ENCODE data around the gene FAM117B.
"Not testable (repeated sequence)": the region's sequence is repeated elsewhere in the genome, so short reads cannot be mapped to it uniquely, and the experiment has no call there.

Gene FAM117B

GRCh38 chr2:202705446-202706020, 70.8 kb downstream of the FAM117B start:
- no peak for DNase-seq

GRCh38 chr2:202714971-202715935, 80.5 kb downstream of the FAM117B start:
- not testable (repeated sequence) for DNase-seq

DNA sequence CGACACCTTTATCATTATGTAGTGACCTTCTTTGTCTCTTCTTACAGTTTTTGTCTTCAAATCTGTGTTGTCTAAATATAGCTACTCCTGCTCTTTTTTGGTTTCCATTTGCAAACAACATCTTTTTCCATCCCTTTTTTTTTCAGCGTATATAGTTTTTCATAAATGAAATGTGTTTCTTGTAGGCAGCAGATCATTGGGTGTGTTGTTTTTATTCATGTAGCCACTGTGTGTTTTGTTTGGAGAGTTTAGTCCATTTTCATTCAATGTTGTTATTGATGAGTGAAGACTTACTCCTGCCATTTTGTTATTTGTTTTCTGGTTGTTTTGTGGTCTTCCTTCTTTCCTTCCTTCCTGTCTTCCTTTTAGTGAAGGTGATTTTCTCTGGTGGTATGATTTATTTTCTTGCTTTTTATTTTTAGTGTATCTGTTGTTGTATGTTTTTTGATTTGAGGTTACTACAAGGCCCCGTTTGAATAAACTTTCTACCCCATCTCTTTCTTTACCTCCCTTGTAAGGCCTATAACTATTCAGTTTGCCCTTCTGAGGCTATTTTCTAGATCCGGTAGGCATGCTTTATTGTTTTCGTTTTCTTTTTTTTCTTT, 81.4 kb downstream of the FAM117B start:
- DNase-seq = no peak

- no peak for DNase-seq
Measured at GRCh38 chr2:202716953-202717597, 82.3 kb downstream of the FAM117B start.

- DNase-seq = no peak
Measured at GRCh38 chr2:202717598-202718310, 83.0 kb downstream of the FAM117B start.

DNA sequence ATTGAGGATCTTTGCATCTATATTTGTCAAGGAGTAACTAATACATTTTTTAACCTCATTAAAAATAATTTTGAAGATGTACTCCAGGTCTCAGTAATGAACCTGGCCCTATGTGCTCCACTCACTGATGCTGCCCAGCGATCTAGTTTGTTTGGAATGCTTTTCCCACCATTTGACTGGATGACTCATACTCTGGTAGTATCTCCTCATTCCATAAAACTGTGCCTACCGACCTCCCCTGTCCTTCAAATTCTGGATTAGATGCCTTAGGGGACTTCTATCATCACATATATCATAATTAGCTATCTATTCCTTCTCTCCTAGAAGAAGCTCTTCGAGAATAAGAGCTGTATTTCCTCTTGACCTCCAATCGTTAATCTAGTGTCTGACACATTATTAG, 83.8 kb downstream of the FAM117B start:
- no peak for DNase-seq

- no peak for DNase-seq
Measured at GRCh38 chr2:202720226-202720625, 85.5 kb downstream of the FAM117B start.

- DNase-seq = no peak
Measured at GRCh38 chr2:202721621-202722020, 86.9 kb downstream of the FAM117B start.

DNA sequence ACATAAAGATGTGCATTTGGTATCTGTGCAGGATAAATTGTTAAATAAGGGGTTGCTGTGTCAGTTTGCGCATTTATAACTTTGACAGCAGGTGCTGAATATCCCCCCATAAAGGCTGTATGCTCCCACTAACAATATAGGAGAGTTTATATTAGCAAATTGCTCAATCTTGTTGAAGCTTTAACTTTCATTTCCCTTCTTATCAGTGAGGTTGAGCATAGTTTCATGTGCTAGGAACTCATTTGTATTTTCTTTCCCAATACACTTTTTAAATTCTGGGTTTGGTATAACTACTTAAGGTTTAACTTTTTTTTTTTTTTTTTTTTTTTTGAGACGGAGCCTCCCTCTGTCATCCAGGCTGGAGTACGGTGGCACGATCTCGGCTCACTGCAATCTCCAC, 89.0 kb downstream of the FAM117B start:
- DNase-seq = no peak

DNA sequence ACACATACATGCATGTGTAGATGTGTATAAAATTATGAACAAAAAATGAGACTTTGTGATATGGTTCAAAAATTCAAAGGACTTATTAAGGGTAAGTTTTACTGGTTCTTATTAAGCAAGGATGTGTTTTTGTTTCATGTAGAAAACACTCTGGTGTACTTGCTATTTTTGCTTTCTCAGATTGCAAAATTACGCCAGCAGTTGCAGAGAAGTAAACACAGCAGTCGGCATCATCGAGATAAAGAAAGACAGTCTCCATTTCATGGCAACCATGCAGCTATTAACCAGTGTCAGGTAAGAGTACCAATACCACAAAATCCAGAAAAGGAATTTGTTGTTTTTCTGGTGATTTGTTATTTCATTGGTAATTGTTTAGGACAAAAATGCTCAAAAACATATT, 91.3 kb downstream of the FAM117B start:
- DNase-seq = no peak

GRCh38 chr2:202736826-202737225, 102.1 kb downstream of the FAM117B start:
- no peak for DNase-seq

DNA sequence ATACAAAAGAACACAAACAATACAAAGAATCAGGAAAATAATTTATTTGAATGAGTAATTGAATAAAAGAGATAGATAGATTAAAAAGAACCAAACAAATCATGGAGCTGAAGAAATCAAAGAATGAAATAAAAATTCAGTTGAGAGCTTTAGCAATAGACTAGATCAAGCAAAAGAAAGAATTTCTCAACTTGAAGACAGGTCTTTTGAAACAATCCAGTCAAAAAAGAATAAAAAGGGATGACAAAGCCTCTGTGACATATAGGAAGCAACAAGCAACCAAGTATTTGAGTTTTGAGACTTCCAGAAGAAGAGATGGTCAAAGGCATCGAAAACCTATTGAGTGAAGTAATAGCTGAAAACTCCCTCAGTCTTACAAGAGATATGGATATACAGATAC, 108.8 kb downstream of the FAM117B start:
- no peak for DNase-seq

DNA sequence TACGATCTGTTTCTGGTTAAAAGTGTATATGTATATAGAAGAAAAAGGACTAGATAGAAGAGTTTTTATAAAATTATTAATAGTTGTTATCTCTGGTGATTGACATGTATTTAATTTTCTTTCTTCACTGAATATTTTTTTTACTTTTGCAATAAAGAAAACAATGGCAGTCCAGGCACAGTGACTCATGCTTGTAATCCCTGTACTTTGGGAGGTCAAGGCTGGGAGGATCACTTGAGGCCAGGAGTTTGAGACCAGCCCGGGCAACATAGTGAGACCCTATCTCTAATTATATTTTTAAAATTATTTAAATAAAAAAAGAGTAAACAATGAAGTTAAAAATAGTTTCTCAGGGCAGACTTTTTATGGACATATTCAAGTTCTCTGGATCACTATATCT, 114.7 kb downstream of the FAM117B start:
- no peak for DNase-seq

DNA sequence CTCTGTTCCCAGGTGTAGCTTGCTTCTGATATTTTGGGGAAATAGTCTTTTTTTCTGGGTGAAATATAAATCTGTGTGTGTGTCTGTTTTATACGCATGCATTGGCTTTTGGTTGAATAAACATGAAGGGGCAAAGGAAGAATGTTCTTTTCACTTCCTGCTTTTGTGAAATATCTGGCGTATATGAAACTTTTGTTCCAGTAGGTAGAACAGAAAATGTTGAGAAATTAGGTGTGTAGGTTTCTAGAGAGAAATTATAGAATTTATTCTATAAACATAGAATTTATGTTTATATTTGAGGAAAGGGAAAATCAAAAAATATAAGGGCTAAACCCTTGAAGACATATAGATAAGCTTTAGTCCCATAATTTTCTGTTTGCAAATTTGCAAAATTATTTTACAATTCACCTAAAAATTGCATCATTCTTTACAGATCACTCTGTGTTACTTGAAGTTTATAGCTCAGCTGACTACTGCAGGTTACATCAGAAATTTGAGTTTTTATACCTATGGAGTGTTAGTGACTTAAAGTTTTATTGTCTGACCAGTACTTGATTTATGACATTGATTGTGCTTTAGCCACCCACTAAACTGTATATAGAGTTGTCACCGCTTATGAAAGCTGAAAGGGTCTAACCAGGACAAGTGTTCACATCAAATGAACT, 116.1 kb downstream of the FAM117B start:
- no peak for DNase-seq

- DNase-seq = no peak
Measured at GRCh38 chr2:202752071-202752470, 117.3 kb downstream of the FAM117B start.

- no peak for DNase-seq
Measured at GRCh38 chr2:202754936-202755335, 120.2 kb downstream of the FAM117B start.

DNA sequence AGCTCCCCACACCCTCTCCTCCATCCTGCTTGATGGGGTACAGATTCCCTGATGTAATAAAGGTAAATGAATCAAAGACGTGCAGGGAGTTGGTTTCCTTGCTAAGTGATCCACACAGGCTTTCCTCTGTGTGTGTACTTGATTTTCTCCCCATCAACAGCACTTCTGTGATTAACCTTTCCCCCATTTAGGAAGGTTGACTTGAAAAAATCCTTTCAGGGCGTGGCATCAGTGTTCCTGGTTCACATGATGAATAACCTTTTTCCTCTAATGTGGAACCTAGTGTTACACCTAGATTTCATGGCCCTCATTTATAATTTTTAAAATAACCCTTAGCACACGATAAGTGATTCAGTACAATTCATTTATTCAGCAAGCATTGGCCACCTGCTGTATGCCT, 121.8 kb downstream of the FAM117B start:
- no peak for DNase-seq

DNA sequence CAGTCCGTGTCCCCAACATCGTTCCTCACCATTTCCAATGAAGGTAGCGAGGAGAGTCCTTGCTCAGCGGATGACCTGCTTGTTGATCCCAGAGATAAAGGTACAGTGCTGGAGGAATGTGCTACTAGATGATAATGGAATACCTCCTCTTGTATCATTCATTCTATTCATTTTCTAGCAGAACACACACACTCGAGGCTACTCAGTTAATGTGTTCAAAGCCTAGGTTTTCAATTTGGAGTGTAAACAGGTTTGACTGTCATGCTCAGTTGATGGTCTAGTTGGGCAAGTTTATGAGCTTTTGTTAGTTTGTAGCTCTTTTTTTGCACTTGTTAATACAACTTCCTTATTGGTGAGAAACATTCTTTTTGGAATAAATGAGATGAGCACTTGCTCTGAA, 122.6 kb downstream of the FAM117B start:
- DNase-seq = no peak

- no peak for DNase-seq
Measured at GRCh38 chr2:202758128-202758527, 123.4 kb downstream of the FAM117B start.

DNA sequence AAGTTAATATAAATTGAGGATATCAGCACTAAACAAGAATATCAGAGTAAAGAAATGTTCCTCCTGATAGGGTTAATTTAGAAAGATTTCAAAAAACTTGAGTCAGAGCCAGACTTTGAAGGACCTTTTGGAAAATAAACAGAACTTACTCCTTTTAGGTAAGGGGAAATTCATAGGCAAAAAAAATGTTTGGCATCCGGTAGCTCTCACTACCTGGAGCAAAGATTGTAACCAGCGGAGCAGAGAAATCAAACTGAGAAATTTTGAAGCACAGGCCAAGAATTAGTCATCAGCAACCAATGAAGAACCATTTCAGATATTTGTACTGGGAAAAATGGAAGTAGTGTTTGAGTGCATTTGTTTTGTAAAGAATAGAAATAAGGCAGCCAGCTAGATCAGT, 123.8 kb downstream of the FAM117B start:
- no peak for DNase-seq

- no peak for DNase-seq
Measured at GRCh38 chr2:202760848-202761247, 126.1 kb downstream of the FAM117B start.

- DNase-seq = no peak
Measured at GRCh38 chr2:202762556-202762955, 127.8 kb downstream of the FAM117B start.
